ENCODE measurements around the gene ITM2B. TPM values are rescaled to one million over a fixed set of nuclear protein-coding genes. Genes with fewer than 3 reads are reported as not detected.

Gene ITM2B
- total RNA-seq, 1 experiment from 2014 or later = 47.3 TPM

GRCh38 chr13:48275507-48275906 lies 42.5 kb downstream of the ITM2B start:
- DNase-seq = no peak
- H3K27me3 ChIP-seq = no peaks in the 10 kb centered on the region
- H3K4me3 ChIP-seq = no peak overlapping the region
- H3K9me3 ChIP-seq = no peaks in the 10 kb centered on the region
- H3K36me3 ChIP-seq = no peaks in the 10 kb centered on the region

DNA sequence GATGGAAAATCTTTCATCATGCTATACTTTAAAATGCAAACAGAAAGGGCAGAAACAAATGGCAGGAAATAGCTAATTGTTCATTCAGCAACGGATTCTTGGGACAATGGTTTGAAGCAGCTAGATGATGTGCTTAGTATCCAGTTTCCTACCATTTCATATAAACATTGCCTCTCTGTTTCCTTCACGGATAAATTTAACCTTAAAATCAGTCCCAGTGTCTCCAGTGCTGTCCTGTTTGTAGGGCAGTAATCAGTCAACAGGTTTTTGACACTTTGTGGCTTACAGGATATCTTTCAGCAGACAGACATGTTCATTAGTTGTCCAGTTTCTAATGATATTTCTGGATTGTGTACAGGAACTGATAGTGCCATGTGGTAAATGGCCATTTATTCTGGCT lies 45.8 kb downstream of the ITM2B start:
- H3K4me3 ChIP-seq = no peak overlapping the region

GRCh38 chr13:48281556-48281955 lies 48.5 kb downstream of the ITM2B start:
- no peaks in the 10 kb centered on the region for H3K27me3 ChIP-seq
- no peaks in the 10 kb centered on the region for H3K9me3 ChIP-seq
- no peak for DNase-seq
- H3K4me3 ChIP-seq = no peak overlapping the region
- no peaks in the 10 kb centered on the region for H3K36me3 ChIP-seq

More for the DNA sequence above, 45.8 kb downstream of the ITM2B start:
- Histone ChIP-seq H3K36me3 (no peaks in the 10 kb centered on the region), H3K27me3 (no peaks in the 10 kb centered on the region), H3K9me3 (no peaks in the 10 kb centered on the region)
- no peak for DNase-seq

- Histone ChIP-seq H3K9me3 (no peaks in the 10 kb centered on the region), H3K27me3 (no peaks in the 10 kb centered on the region; the same call in 1 of the 2 replicates), H3K4me3 (no peak overlapping the region), H3K36me3 (no peaks in the 10 kb centered on the region)
- DNase-seq = no peak
These were observed 58.7 kb downstream of the ITM2B start for GRCh38 chr13:48291730-48292129.

GRCh38 chr13:48292650-48293049 lies 59.6 kb downstream of the ITM2B start:
- Histone ChIP-seq H3K4me3 (no peak overlapping the region), H3K9me3 (no peaks in the 10 kb centered on the region), H3K36me3 (no peaks in the 10 kb centered on the region), H3K27me3 (no peaks in the 10 kb centered on the region; the same call in 1 of the 2 replicates)
- DNase-seq = no peak

GRCh38 chr13:48294653-48295052 lies 61.6 kb downstream of the ITM2B start:
- H3K4me3 ChIP-seq = no peak overlapping the region
- H3K36me3 ChIP-seq = no peaks in the 10 kb centered on the region
- H3K27me3 ChIP-seq = no peaks in the 10 kb centered on the region
- DNase-seq = no peak
- H3K9me3 ChIP-seq = no peaks in the 10 kb centered on the region

- Histone ChIP-seq H3K4me3 (no peak overlapping the region), H3K27me3 (no peaks in the 10 kb centered on the region), H3K36me3 (no peaks in the 10 kb centered on the region), H3K9me3 (no peaks in the 10 kb centered on the region)
- no peak for DNase-seq
These were observed 62.3 kb downstream of the ITM2B start for GRCh38 chr13:48295271-48295670.

DNA sequence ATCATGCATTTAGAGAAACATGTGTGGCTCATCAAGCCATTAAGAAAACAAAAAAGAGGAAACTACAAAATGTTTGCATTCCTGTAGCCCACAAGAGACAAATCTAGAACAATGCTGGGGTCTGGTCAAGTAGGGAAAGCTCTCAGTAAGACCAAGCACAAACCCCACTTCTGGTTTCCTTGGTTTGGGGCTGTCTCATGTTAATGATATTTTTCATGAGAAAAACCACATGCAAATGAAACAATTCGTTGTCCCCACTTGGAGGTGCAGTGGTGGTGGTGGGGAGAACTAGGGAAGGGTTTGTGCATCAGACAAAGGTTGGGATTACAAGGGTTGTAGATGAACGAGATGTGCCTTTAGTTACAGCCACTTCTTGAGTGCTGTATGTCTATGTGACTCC lies 63.5 kb downstream of the ITM2B start:
- no peak overlapping the region for H3K4me3 ChIP-seq
- no peaks in the 10 kb centered on the region for H3K27me3 ChIP-seq
- no peaks in the 10 kb centered on the region for H3K9me3 ChIP-seq
- H3K36me3 ChIP-seq = no peaks in the 10 kb centered on the region
- DNase-seq = no peak

DNA sequence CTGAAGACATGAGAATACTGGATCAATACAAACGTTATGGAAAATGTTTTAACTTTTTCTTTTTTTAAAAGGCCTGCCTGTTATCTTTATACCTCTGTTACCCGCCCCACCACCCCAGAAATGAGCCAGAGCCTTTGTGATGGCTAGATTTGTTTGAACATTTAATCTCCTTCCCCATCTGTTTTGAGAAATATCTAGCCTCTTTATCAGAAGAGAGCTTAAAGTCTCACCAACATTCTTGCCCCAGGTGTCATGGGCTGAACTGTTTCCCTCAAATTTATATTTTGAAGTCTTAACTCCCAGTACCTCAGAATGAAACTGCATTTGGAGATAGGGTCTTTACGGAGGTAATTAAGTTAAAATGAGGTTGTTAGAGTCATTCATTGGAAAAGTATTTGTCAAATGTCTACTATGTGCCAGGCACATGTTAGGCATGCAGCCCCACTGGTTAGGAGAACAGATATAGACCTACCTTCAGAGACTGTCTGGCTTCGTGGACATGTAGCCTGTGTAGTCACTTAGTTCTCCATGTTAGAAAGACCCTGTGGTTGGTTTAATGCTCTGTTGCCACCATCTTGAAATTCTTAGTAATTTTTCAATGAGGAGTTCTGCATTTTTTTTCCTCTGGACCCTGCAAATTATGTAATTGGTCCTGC lies 64.3 kb downstream of the ITM2B start:
- DNase-seq = no peak
- H3K9me3 ChIP-seq = no peaks in the 10 kb centered on the region
- H3K36me3 ChIP-seq = no peaks in the 10 kb centered on the region
- H3K27me3 ChIP-seq = no peaks in the 10 kb centered on the region
- no peak overlapping the region for H3K4me3 ChIP-seq

DNA sequence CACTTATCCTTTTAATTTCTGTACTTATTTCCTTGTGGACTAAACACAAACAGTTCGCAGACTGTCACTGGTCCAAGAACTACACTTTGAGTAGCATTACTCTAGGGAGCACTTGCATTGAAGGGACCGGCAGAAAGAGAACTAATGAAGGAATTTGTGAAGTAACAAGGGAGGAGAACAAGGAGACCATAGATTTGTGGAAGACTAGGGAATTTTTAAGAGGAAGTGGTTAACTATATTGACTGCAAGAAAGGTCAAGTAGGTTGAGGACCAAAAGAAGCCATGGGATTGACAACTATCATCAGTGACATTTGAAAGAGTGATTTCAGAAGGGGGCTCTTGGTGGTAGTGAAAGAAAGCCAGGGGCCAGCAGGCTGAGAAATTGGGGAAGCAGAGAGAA lies 66.6 kb downstream of the ITM2B start:
- H3K9me3 ChIP-seq = no peaks in the 10 kb centered on the region

DNA sequence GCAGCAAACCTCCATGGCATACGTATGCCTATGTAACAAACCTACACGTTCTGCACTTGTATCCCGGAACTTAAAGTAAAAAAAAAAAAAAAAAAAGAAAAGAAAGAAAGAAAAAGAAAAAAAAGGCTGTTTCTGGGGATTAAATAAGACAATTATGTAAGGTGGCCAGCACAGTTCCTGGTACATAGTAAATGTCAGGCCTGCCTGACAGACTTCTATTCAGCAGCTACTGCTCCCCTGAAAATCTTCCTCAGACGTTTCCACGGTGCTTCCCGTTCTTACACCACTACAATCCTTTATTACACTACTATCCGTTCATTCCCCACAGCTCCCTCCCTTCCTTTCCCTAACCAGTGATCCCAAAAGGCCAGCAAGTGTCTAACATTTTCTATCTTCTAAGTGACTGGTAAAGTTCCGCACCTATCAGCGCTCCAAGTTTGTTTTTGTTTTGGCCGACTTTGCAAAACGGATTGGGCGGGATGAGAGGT lies 69.9 kb downstream of the ITM2B start:
- peaks cover 6% of the 10 kb centered on the region for H3K36me3 ChIP-seq
- no peak for DNase-seq
- H3K4me3 ChIP-seq = peak overlapping the region; percentile 72
- no peaks in the 10 kb centered on the region for H3K9me3 ChIP-seq
- H3K27me3 ChIP-seq = no peaks in the 10 kb centered on the region

More for the DNA sequence above, 66.6 kb downstream of the ITM2B start:
- DNase-seq = no peak
- H3K36me3 ChIP-seq = no peaks in the 10 kb centered on the region
- no peaks in the 10 kb centered on the region for H3K27me3 ChIP-seq
- H3K4me3 ChIP-seq = no peak overlapping the region

GRCh38 chr13:48303359-48304142 lies 70.5 kb downstream of the ITM2B start, which contains the start of gene RB1:
Gene RB1 (plus strand): TSS chr13:48303751. CDS start chr13:48303913, 162 bp downstream.
- Histone ChIP-seq H3K36me3 (peaks cover 10% of the 10 kb centered on the region), H3K27me3 (no peaks in the 10 kb centered on the region), H3K4me3 (peak within 1 kb of the TSS; percentile 72), H3K9me3 (no peaks in the 10 kb centered on the region)
- DNase-seq = peak; percentile 94

DNA sequence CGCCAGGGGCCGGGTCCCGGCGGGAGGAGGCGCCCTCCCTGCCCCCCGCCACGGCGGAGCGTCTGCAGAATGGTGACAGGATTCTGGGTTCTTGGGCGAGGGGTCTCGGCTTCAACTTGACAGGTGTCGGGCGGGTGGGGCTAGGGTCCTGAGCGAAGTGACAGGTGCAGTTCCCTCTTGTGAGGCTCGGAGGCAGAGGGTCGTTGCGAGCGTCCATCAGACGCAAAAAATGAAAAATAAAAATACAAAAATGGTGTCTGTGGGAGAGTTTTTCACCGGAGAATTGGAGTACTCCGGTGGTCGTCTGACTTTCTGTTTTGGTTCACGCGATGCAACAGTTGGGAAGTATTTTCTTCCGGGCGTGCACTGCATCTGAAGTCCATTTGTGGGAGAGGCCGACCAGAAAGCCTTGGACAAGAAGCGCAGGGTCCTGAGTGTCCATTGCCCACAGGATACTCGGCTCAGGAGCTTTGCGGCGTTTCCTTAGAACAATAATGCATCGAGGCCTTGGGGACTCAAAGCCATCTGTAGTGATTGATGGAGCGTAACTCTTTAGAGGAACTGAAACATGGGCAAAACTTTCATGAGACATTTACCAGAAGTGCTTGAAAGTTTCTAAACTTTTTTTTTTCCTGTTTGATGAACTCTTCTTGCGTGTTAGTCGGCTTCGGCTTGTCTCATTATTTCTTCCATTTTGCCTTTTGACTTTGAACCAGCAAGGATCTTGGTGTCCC lies 71.3 kb downstream of the ITM2B start:
- DNase-seq = peak; percentile 45
- Histone ChIP-seq H3K36me3 (peaks cover 13% of the 10 kb centered on the region), H3K4me3 (peak overlapping the region; percentile 72), H3K9me3 (no peaks in the 10 kb centered on the region), H3K27me3 (no peaks in the 10 kb centered on the region)

GRCh38 chr13:48311223-48311622 lies 78.2 kb downstream of the ITM2B start:
- no peak for DNase-seq

DNA sequence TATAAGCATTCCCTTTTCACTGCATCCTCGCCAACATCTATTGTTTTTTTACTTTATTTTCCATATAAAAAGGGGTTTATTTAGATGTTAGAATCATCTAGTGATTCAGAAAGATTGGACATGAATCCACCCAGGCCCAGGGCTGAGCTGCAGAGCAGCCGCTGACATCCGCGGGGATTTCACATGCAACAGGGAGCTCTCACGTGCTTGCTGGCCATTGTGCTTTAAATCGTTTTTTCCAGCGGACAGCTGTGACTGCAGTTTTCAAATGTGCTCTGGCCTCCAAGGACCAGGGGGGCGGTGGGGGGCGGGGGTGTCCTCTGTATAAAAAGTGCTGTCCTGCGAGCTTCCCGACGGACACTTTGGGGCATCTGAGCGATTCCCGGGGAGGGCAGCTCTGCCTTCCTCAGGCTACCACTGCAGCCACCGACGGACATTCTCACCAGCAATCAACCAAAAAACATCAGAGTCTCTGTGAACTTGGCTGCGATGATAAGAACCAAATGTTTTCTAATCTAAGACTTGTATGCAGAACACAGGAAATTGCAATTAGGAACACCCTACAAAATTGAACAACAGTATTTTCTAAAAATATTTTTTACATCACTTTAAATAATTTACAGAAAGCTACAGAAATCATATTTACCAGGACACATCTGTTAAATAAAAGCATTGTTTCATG lies 83.1 kb downstream of the ITM2B start:
- H3K36me3 ChIP-seq = peaks cover 49% of the 10 kb centered on the region
- no peaks in the 10 kb centered on the region for H3K27me3 ChIP-seq
- no peak for DNase-seq
- 0 out of 2 replicates have a peak, but pooled peaks cover 3% of the 10 kb centered on the region for H3K9me3 ChIP-seq
- H3K4me3 ChIP-seq = no peak overlapping the region

More at GRCh38 chr13:48311223-48311622, 78.2 kb downstream of the ITM2B start:
- H3K36me3 ChIP-seq = peaks cover 35% of the 10 kb centered on the region
- no peak overlapping the region for H3K4me3 ChIP-seq
- H3K9me3 ChIP-seq = 0 out of 2 replicates have a peak, but pooled peaks cover 3% of the 10 kb centered on the region
- H3K27me3 ChIP-seq = no peaks in the 10 kb centered on the region

DNA sequence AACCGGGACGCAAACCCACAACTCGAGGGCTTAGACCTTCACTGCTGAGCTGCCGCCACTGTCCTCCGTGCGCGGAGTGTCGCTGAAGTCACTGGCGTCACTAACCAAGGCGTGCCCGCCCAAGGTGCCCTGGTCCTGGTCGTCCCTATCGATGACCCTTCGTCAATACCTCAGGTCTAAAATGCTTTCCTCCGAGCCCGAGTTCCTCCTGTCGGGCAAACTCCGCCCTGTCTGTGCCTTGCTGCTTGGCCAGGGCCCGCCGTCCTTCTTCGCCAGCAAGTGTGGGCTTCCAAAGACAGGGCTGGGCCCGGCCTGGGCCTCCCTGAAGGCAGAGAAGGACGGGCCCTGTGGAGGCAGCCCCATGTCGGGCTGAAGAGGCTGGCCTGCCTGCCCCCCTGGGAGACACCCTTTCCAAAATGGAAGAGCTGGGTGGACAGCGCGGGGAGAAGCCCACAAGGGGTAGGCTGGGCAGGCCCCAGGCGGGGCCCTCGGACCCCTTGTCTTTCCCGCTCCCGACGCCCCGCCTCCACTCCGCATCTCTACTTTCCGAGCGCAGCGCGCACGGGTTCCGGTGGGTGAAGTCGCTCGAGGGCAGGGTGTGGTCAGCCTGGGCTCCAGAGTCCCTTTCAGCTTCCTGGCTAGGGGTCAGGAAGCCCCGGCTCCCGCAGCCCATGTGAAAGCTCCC lies 84.0 kb downstream of the ITM2B start:
- Histone ChIP-seq H3K9me3 (0 out of 2 replicates have a peak, but pooled peaks cover 3% of the 10 kb centered on the region), H3K36me3 (peaks cover 52% of the 10 kb centered on the region), H3K27me3 (no peaks in the 10 kb centered on the region), H3K4me3 (no peak overlapping the region)
- DNase-seq = no peak
